KBM-7 (cell line): Measurements from ENCODE around the gene CCNE1.

ENCODE experiments used
- DNase-seq: peaks from one replicate; pipeline ENCODE4 v3.0.0-alpha.2; 2015
- in situ Hi-C: fragments of 300-500 bp; cut with MboI; formaldehyde crosslinking; loops from 2 replicates; pipeline ENCODE4 v1.14.3; 2020; ENCODE audit warnings: low sequenced_read_pairs, low pct_unique_long_range_greater_than_20kb, mixed read lengths

The CCNE1 gene

GRCh38 chr19:29840066-29840950 lies 28.5 kb downstream of the CCNE1 start:
- in situ Hi-C loops, result no loop called here
- no peak for DNase-seq

DNA sequence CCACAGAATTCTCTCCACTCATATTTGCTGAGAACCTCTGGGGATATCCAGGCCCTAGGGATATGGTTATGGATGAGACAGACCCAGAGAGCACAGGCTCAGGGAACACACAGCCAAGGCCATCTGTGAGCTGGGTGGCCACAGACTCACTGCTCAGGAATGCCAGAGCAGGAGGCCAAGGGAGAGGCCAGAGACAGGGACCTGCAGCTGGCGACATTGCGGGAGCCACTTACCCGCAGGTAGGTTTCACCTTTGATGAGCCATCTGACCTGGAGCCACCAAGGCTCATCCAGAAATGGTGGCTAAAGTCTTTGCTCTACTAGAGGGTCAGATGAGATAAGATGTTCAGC lies 29.4 kb downstream of the CCNE1 start:
- no peak for DNase-seq
- in situ Hi-C loops, result no loop called here

DNA sequence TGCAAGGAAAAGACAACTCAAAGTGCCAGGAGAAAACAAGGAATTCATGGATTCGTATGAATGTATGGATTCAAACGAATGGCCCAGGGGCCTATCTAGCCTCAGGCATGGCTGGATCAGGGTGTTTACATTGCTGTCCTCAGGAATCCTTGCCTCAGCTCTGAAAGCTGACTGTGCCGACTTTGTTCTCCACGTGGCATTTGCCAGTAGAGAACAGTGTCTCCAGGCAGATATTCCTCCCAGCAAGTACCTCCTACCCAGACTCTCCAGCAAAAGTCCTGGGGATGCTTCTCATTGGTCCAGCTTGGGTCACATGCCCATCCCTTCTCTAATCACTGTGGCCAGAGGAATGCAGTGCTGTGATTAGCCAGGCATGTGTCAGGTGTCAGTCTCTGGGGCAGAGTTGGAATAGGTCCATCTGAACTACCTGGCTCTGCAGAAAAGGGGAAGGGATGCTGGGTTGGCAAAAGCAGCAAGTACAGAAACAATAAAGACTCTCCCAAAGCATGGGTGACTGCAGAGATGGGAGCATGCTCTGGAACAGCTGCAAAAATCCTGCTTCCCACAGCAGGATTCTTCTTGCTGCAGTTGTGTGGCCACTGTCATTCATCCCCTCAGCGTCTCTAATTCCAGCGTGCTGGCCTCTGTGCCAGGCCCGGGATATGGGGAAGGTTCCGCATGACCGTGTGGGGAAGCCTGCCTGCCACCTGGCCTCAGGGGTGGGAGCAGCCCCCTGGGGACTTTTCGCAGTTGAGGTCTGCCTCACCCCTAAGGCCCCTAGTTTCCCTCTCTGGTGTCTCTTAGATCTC lies 30.0 kb downstream of the CCNE1 start:
- DNase-seq, result peak; percentile 27
- in situ Hi-C loops, result no loop called here

- in situ Hi-C loops, result no loop called here
- DNase-seq, result no peak
Observed at GRCh38 chr19:29842471-29843179, 30.8 kb downstream of the CCNE1 start.

- in situ Hi-C loops, result no loop called here
- no peak for DNase-seq
Observed at GRCh38 chr19:29843180-29844051, 31.6 kb downstream of the CCNE1 start.

- in situ Hi-C loops, result no loop called here
- DNase-seq, result peak; percentile 87
Observed at GRCh38 chr19:29844891-29845573, 33.2 kb downstream of the CCNE1 start.

DNA sequence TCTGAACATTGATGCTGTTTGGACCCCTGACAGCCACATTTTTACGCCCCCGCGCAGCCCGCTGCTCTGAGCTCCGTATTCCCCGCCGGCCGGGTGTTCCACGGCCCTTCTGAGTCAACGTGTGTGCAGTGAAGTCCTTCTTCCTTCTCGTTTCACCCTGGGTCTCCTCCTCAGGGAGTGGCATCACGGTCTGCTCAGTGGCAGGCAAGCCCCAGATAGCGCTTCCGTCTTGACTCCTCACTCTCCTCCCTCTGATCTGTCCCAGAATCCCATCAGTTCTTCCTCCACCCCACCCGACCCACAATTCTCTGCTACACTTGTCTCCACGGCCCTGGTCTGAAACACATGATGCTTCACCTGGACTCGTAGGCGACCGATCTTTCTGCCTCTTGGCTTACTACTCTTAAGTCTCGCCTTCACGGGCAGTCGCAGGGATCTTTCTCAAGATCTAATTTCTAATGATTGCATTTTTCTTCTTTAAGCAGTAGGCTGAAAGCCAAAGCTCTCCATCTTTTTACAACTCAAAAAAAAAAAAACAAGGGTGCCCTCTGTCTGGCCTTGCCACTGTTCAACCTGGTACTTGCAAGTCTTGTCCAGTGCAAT lies 33.9 kb downstream of the CCNE1 start:
- DNase-seq, result peak; percentile 57
- in situ Hi-C loops, result no loop called here

- DNase-seq, result no peak
- in situ Hi-C loops, result no loop called here
Observed at GRCh38 chr19:29849208-29849607, 37.4 kb downstream of the CCNE1 start.

GRCh38 chr19:29850482-29850881 lies 38.7 kb downstream of the CCNE1 start:
- in situ Hi-C loops, result no loop called here
- no peak for DNase-seq

GRCh38 chr19:29851769-29852521 lies 40.2 kb downstream of the CCNE1 start:
- no peak for DNase-seq
- in situ Hi-C loops, result no loop called here

- in situ Hi-C loops, result no loop called here
- no peak for DNase-seq
Observed at GRCh38 chr19:29854033-29854432, 42.2 kb downstream of the CCNE1 start.

DNA sequence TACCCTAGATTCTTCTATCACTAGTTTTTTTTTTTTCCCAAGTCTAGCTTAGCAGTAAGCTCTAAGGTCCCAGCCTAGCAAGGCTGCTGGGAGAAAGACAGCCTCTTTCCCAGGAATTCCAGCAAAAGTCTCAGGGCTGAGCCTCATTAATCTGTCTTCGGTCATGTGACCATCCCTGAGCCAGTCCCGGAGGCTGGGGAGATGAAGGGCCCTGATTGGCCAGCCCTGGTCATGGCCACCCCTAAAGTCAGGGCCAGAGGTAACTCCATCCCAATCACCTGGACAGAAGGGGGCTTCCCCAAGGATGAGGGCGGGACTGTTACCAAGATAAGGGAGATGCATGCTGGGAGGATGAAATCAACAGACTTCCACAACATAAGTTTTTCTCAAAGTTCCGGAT lies 43.3 kb downstream of the CCNE1 start:
- in situ Hi-C loops, result no loop called here

GRCh38 chr19:29855741-29856500 lies 44.1 kb downstream of the CCNE1 start:
- in situ Hi-C loops, result no loop called here
- no peak for DNase-seq

More for the DNA sequence above, 43.3 kb downstream of the CCNE1 start:
- no peak for DNase-seq

DNA sequence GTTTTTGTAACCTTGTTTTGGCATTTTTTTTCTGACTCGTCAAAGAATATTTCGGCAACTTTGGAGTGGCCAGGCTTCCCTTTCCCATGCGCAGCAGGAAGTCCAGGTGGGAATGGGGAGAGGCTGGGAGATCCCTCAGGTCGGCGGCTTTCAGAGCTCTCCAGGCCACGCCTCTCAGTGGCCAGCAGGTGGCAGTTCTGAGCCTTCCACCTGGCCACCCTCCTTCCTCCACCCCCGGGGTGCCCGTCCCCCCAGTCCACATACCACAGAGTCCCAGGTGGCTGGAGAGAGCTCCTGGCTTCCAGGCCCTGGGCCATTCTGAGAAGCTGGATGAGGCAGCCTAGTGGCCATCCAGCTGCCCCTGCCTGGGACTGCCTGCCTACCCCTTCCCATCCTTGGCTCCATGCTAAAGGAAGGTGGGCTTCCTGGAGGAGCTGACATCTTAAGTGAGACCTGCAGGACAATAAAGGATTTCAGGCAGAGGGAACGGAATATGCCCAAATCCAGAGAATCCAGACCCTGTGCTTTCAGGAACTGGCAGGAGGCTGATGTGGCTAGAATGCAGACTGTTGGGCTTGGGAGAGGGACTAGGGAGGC lies 46.3 kb downstream of the CCNE1 start:
- peak; percentile 39 for DNase-seq
- in situ Hi-C loops, result no loop called here

- no peak for DNase-seq
- in situ Hi-C loops, result no loop called here
Observed at GRCh38 chr19:29858621-29859020, 46.8 kb downstream of the CCNE1 start.

GRCh38 chr19:29860492-29860891 lies 48.7 kb downstream of the CCNE1 start:
- in situ Hi-C loops, result no loop called here

More at GRCh38 chr19:29860492-29860891, 48.7 kb downstream of the CCNE1 start:
- DNase-seq, result no peak
